Measurements from ENCODE around the gene BMPER.

GRCh38 chr7:34091321-34091917 lies 186.1 kb downstream of the BMPER start:
- no peak for TF ChIP-seq POLR2A (IDR thresholded peaks at IDR 0.05)
- TF ChIP-seq EP300 (IDR thresholded peaks at IDR 0.05) = no peak

Data from upper lobe of left lung (tissue), 4 donors.